OCI-M2 (cell line): ENCODE results near the gene MCTP1.

Source experiments
- DNase-seq: peaks from one replicate; lab custom pipeline; 2025; ENCODE audit not compliant: unreplicated experiment; lab: John Stamatoyannopoulos, UW

MCTP1 gene

GRCh38 chr5:94672746-94673145 is 612.1 kb downstream of the MCTP1 start:
- no peak for DNase-seq

DNA sequence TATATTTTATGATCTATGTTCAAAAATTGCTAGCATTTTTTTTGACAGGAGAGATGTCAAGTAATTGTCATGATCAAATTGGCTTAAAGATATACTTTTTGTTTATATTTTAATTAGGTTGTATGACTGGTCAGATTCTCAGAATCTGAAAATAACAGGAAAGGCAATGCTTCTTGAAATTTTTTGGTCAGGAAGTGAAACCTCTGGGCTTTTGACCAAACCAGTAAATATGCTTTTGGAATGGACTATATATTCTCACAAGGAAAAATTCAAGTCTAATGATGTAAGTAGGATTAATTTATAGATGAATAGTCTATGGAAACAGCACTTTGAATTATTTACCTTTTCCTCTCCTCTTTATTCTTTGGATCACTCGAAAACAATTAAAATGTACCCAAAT is 614.2 kb downstream of the MCTP1 start:
- no peak for DNase-seq

DNA sequence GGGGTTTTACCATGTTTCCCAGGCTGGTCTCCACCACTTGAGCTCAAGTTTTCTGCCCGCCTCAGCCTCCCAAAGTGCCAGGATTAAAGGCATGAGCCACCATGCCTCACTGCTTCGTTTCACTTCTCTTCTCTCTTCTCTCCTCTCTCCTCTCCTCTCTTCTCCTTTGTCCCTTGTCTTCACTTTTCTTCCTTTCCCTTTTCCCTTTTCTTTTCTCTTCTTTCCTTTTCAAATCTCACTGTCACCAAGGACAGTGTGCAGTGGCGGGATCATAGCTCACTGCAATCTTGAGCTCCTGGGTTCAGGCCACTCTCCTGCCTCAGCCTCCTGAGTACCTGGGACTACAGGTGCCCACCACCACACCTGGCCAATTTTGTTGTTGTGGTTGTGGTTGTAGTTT is 617.0 kb downstream of the MCTP1 start:
- no peak for DNase-seq

GRCh38 chr5:94661086-94661485 is 623.8 kb downstream of the MCTP1 start:
- no peak for DNase-seq

- DNase-seq = no peak
Observed at GRCh38 chr5:94660506-94660905, 624.4 kb downstream of the MCTP1 start.

- DNase-seq = no peak
Observed at GRCh38 chr5:94658272-94658671, 626.6 kb downstream of the MCTP1 start.
